GM19193 (cell line): ENCODE results near the gene RRM2.

ENCODE experiments used
- POLR2A ChIP-seq: IDR thresholded peaks from 4 replicates; pipeline ENCODE4 v1.6.1; 2011; ENCODE audit not compliant: insufficient read depth, insufficient read length; ENCODE audit errors: extremely low read depth

The RRM2 gene

GRCh38 chr2:10084223-10084865 lies 38.2 kb upstream of the RRM2 start:
- no peak for TF ChIP-seq POLR2A

GRCh38 chr2:10085043-10085667 lies 37.4 kb upstream of the RRM2 start:
- TF ChIP-seq POLR2A, result no peak

GRCh38 chr2:10085668-10086059 lies 36.9 kb upstream of the RRM2 start:
- no peak for TF ChIP-seq POLR2A

GRCh38 chr2:10086950-10087349 lies 35.6 kb upstream of the RRM2 start:
- no peak for TF ChIP-seq POLR2A

GRCh38 chr2:10087360-10087759 lies 35.2 kb upstream of the RRM2 start:
- TF ChIP-seq POLR2A, result no peak

GRCh38 chr2:10089565-10090190 lies 32.9 kb upstream of the RRM2 start:
- no peak for TF ChIP-seq POLR2A

- no peak for TF ChIP-seq POLR2A
Observed at GRCh38 chr2:10091182-10091888, 31.2 kb upstream of the RRM2 start.

GRCh38 chr2:10094271-10094814 lies 28.2 kb upstream of the RRM2 start:
- no peak for TF ChIP-seq POLR2A

- TF ChIP-seq POLR2A, result no peak
Observed at GRCh38 chr2:10095175-10095574, 27.4 kb upstream of the RRM2 start.

- no peak for TF ChIP-seq POLR2A
Observed at GRCh38 chr2:10096641-10097040, 25.9 kb upstream of the RRM2 start.

GRCh38 chr2:10097352-10098148 lies 25.0 kb upstream of the RRM2 start:
- TF ChIP-seq POLR2A, result no peak

GRCh38 chr2:10101491-10101890 lies 21.0 kb upstream of the RRM2 start:
- TF ChIP-seq POLR2A, result no peak

GRCh38 chr2:10103179-10103578 lies 19.4 kb upstream of the RRM2 start:
- TF ChIP-seq POLR2A, result no peak

GRCh38 chr2:10109311-10109710 lies 13.2 kb upstream of the RRM2 start:
- TF ChIP-seq POLR2A, result no peak

GRCh38 chr2:10119027-10119325 lies 3.6 kb upstream of the RRM2 start:
- no peak for TF ChIP-seq POLR2A
